Gastroesophageal sphincter (tissue), 4 donors: ENCODE measurements around the gene TJAP1. TPM values are rescaled to one million over a fixed set of nuclear protein-coding genes. Genes with fewer than 3 reads are reported as not detected.

Source experiments
- ATAC-seq: fragments of 150-250 bp; one replicate; pipeline ENCODE4 v1.9.1; 2016; ENCODE audit warnings: mild to moderate bottlenecking, moderate library complexity
- H3K27ac ChIP-seq, 4 donors: fragments of 200-600 bp; sonication (generic) in 3 of 4; 1 replicate in 3 of 4; 2 replicates in 1 of 4; pipeline ENCODE4 v1.5.1; 2016 to 2019
- H3K27me3 ChIP-seq: fragments of 200-600 bp; sonication (generic); one replicate; pipeline ENCODE4 v1.5.1; 2019
- H3K36me3 ChIP-seq, 2 donors: fragments of 200-600 bp; sonication (generic); one replicate each; pipeline ENCODE4 v1.5.1; 2019; ENCODE audit warnings: control low read depth in 1 of 2
- H3K4me1 ChIP-seq, 3 donors: fragments of 200-600 bp; sonication (generic); 1 replicate in 2 of 3; 2 replicates in 1 of 3; pipeline ENCODE4 v1.5.1; 2016 to 2019; ENCODE audit warnings: control low read depth in 2 of 3
- H3K4me3 ChIP-seq, 2 donors: fragments of 200-600 bp; sonication (generic); one replicate each; pipeline ENCODE4 v1.5.1; 2019; ENCODE audit warnings: mild to moderate bottlenecking in 1 of 2, moderate library complexity in 1 of 2
- H3K9me3 ChIP-seq, 3 donors: fragments of 200-600 bp; sonication (generic); one replicate each; pipeline ENCODE4 v1.5.1; 2017 to 2019; ENCODE audit warnings: control low read depth in 2 of 3
- CTCF ChIP-seq, 4 experiments: fragments of 200-600 bp in 2 of 4; fragments of 450-650 bp in 2 of 4; sonication (generic) in 1 of 4; IDR thresholded peaks; one replicate each; pipeline ENCODE4 v1.5.1; 2017 to 2019; ENCODE audit warnings: antibody characterized with exemption in 4 of 4, mild to moderate bottlenecking in 2 of 4, moderate library complexity in 2 of 4
- EP300 ChIP-seq: sonication (generic); formaldehyde crosslinking; IDR thresholded peaks from one replicate; pipeline ENCODE4 v1.6.1; 2017; ENCODE audit warnings: antibody characterized with exemption, mild to moderate bottlenecking
- POLR2A ChIP-seq, 2 donors: fragments of 450-650 bp; IDR thresholded peaks; one replicate each; pipeline ENCODE4 v1.6.1; 2017; ENCODE audit warnings: antibody characterized with exemption in 2 of 2, mild to moderate bottlenecking in 2 of 2, moderate library complexity in 1 of 2
- POLR2AphosphoS5 ChIP-seq: sonication (generic); formaldehyde crosslinking; IDR thresholded peaks from one replicate; pipeline ENCODE4 v1.6.1; 2017; ENCODE audit warnings: antibody characterized with exemption
- WGBS, 2 donors: methylation state at CpG; one replicate each; pipeline ENCODE4 v1.1.5; 2018; ENCODE audit warnings: low coverage in 1 of 2; 5-methylcytosine and 5-hydroxymethylcytosine counted together
- small RNA-seq, 4 donors: library from RNA; depleted of rRNA; stranded (forward); fragments of <200 nt; gene quantifications; one replicate each; pipeline ENCODE3, GENCODE V24; 2016
- total RNA-seq, 4 donors: library from RNA; depleted of rRNA; stranded (reverse); fragments of >200 nt; gene quantifications; one replicate each; pipeline ENCODE4 v1.1.0, GENCODE V29; 2016

The TJAP1 gene
- total RNA-seq, 4 donors from 2014 or later = 20.1 to 36.0 (median 27.8) TPM

GRCh38 chr6:43541774-43542471, 64.6 kb downstream of the TJAP1 start:
- Histone ChIP-seq H3K27ac (no peak overlapping the region), H3K9me3 (no peaks in the 10 kb centered on the region), H3K4me3 (no peak overlapping the region), H3K27me3 (no peaks in the 10 kb centered on the region), H3K4me1 (no peaks in the 10 kb centered on the region), H3K36me3 (peaks cover 0 to 96% of the 10 kb centered on the region in 2 donors)
- no peak for TF ChIP-seq POLR2AphosphoS5
- TF ChIP-seq CTCF (IDR thresholded peaks at IDR 0.05) = no peak
- TF ChIP-seq EP300 = no peak
- TF ChIP-seq POLR2A (IDR thresholded peaks at IDR 0.05) = no peak
- no peak for ATAC-seq
- WGBS, 2 donors = 90 to 98% methylated on average over 6 to 8 of the region's 8 CpGs

DNA sequence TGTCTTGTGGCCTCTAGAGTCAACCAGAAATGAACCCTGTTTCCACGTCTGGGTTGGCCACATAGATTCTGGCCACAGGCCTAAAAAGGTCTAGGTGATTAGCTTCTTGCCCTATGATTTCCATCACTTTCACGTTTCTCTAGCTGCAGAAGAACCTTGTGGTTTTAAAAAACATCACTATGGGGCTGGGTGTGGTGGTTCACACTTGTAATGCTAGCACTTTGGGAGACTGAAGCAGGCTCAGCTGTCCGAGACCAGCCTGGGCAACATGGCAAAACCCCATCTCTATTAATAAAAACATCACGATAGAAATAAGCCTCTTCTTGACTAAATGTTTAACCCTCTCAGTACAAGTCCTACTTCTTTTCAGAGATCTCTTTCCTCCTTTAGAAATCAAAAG, 67.1 kb downstream of the TJAP1 start:
- H3K27me3 ChIP-seq = no peaks in the 10 kb centered on the region
- WGBS, 2 donors = 60 to 62% methylated on average over 4 of the region's 4 CpGs
- no peaks in the 10 kb centered on the region for H3K9me3 ChIP-seq
- H3K4me1 ChIP-seq = no peaks in the 10 kb centered on the region
- H3K27ac ChIP-seq = no peak overlapping the region
- TF ChIP-seq POLR2A (IDR thresholded peaks at IDR 0.05) (no peak), EP300 (no peak), CTCF (IDR thresholded peaks at IDR 0.05) (no peak), POLR2AphosphoS5 (no peak)
- H3K36me3 ChIP-seq = peaks cover 0 to 100% of the 10 kb centered on the region in 2 donors
- ATAC-seq = no peak
- H3K4me3 ChIP-seq = no peak overlapping the region

GRCh38 chr6:43547222-43547621, 69.9 kb downstream of the TJAP1 start:
- no peak overlapping the region for H3K27ac ChIP-seq
- TF ChIP-seq POLR2AphosphoS5 (no peak), CTCF (IDR thresholded peaks at IDR 0.05) (no peak), POLR2A (IDR thresholded peaks at IDR 0.05) (no peak), EP300 (no peak)
- H3K27me3 ChIP-seq = no peaks in the 10 kb centered on the region
- 66 to 76% methylated on average over 3 of the region's 3 CpGs for WGBS, 2 donors
- H3K4me3 ChIP-seq = no peak overlapping the region
- H3K9me3 ChIP-seq = no peaks in the 10 kb centered on the region
- ATAC-seq = no peak
- H3K36me3 ChIP-seq = peaks cover 0 to 100% of the 10 kb centered on the region in 2 donors
- no peaks in the 10 kb centered on the region for H3K4me1 ChIP-seq

Small RNA genes lying within 50 kb of the gene (small RNA-seq; reads per million reads assigned to genes)
- gene MIR6780B = 0 reads per million in 4 donors
- gene RF00426 = 0 reads per million in 4 donors
- 0 to 0.09 (median 0) reads per million in 4 donors for gene RNU6-1113P

Other genes with a start within 250 kb of the TJAP1 start
- 10 to 100 TPM; 66.5 to 95.0 (median 86.6) TPM for gene DNPH1, start 248.1 kb upstream of the TJAP1 start, total RNA-seq
- under 1 TPM in 2 of 4 donors, not detected in 2; 0.08 to 0.20 TPM for gene TTBK1, start 234.1 kb upstream of the TJAP1 start, total RNA-seq
- not detected for gene SLC22A7, start 179.3 kb upstream of the TJAP1 start, total RNA-seq
- not detected for gene CRIP3, start 168.7 kb upstream of the TJAP1 start, total RNA-seq
- 10 to 100 TPM; 11.7 to 22.1 (median 18.4) TPM for gene ZNF318, start 107.9 kb upstream of the TJAP1 start, total RNA-seq
- 10 to 100 TPM in 3 of 4 donors, 1 to 10 TPM in 1; 7.1 to 19.4 (median 10.2) TPM for gene ABCC10, start 50.0 kb upstream of the TJAP1 start, total RNA-seq
- under 1 TPM in 1 of 4 donors, not detected in 3; 0.54 TPM for gene DLK2, start 22.0 kb upstream of the TJAP1 start, total RNA-seq
- gene LRRC73, start 32.8 kb downstream of the TJAP1 start, total RNA-seq = under 1 TPM in 2 of 4 donors, not detected in 2; 0.16 to 0.31 TPM
- 100 to 1,000 TPM in 1 of 4 donors, 10 to 100 TPM in 3; 66.4 to 110 (median 82.8) TPM for gene YIPF3, start 39.4 kb downstream of the TJAP1 start, total RNA-seq
- gene POLR1C, start 39.5 kb downstream of the TJAP1 start, total RNA-seq = 10 to 100 TPM; 16.9 to 30.4 (median 24.7) TPM
- 100 to 1,000 TPM in 1 of 4 donors, 10 to 100 TPM in 3; 12.9 to 123 (median 29.8) TPM for gene XPO5, start 98.5 kb downstream of the TJAP1 start, total RNA-seq
- gene POLH, start 98.6 kb downstream of the TJAP1 start, total RNA-seq = 10 to 100 TPM in 1 of 4 donors, 1 to 10 TPM in 3; 4.8 to 10.6 (median 7.9) TPM
- 10 to 100 TPM; 28.8 to 44.5 (median 31.4) TPM for gene GTPBP2, start 151.7 kb downstream of the TJAP1 start, total RNA-seq
- gene MAD2L1BP, start 158.3 kb downstream of the TJAP1 start, total RNA-seq = 10 to 100 TPM; 15.6 to 36.6 (median 23.0) TPM
- under 1 TPM in 1 of 4 donors, not detected in 3; 0.16 TPM for gene RSPH9, start 167.5 kb downstream of the TJAP1 start, total RNA-seq
- gene MRPS18A, start 210.2 kb downstream of the TJAP1 start, total RNA-seq = 10 to 100 TPM; 36.3 to 47.3 (median 38.6) TPM